ENCODE measurements around the gene EMCN. TPM values are rescaled to one million over a fixed set of nuclear protein-coding genes. Genes with fewer than 3 reads are reported as not detected.

EMCN gene
- polyA plus RNA-seq, 2 of the 4 experiments (the other 2 are of a cell fraction), result not detected

GRCh38 chr4:100557306-100557705 lies 39.5 kb upstream of the EMCN start:
- no peak for ATAC-seq
- no peak for DNase-seq (ENCODE audit: low read depth in 1 of 2, low spot score in 1 of 2)
- Histone ChIP-seq H3K9me3 (no peaks in the 10 kb centered on the region), H3K27ac (no peak overlapping the region), H3K4me1 (no peaks in the 10 kb centered on the region), H3K4me2 (no peak overlapping the region), H3K4me3 (no peak overlapping the region)
- ChIA-PET POLR2A (no interaction called here), CTCF (no interaction called here)
- FAIRE-seq, result no peak
- WGBS (ENCODE audit: missing lambda C conversion rate), result 74% methylated on average over 2 of the region's 2 CpGs
- TF ChIP-seq HOXA7 (CRISPR knock-in tag; IDR thresholded peaks at IDR 0.05), result no peak
- no peak for TF ChIP-seq RFX5 (IDR thresholded peaks at IDR 0.05)
- no peak for TF ChIP-seq CTCF (IDR thresholded peaks at IDR 0.05)
- no peak for TF ChIP-seq ZSCAN20 (CRISPR knock-in tag; IDR thresholded peaks at IDR 0.05)
- TF ChIP-seq BCL3 (IDR thresholded peaks at IDR 0.05), result no peak
- no peak for TF ChIP-seq ZFP36 (IDR thresholded peaks at IDR 0.05; ENCODE audit: borderline replicate concordance, partially characterized antibody)
- TF ChIP-seq REST (IDR thresholded peaks at IDR 0.05), result no peak
- no peak for TF ChIP-seq FOXS1 (CRISPR knock-in tag; IDR thresholded peaks at IDR 0.05)
- no peak for TF ChIP-seq JUNB (IDR thresholded peaks at IDR 0.05)

- no peak overlapping the region for H3K4me2 ChIP-seq
- DNase-seq (ENCODE audit: low read depth in 1 of 2, low spot score in 1 of 2) (no peak), FAIRE-seq (no peak), ATAC-seq (no peak)
- CTCF ChIA-PET, result no interaction called here
- TF ChIP-seq SMC3 (IDR thresholded peaks at IDR 0.05) (no peak), REST (IDR thresholded peaks at IDR 0.05) (no peak), FOSB (CRISPR knock-in tag; IDR thresholded peaks at IDR 0.05) (no peak), TP53 (CRISPR knock-in tag; IDR thresholded peaks at IDR 0.05) (no peak), FOSL2 (IDR thresholded peaks at IDR 0.05) (no peak), FOSL2 (CRISPR knock-in tag; IDR thresholded peaks at IDR 0.05) (no peak), HEYL (CRISPR knock-in tag; IDR thresholded peaks at IDR 0.05) (no peak), FOXS1 (CRISPR knock-in tag; IDR thresholded peaks at IDR 0.05) (no peak), BHLHE40 (IDR thresholded peaks at IDR 0.05; ENCODE audit: low read depth, low read length) (no peak), EHMT2 (IDR thresholded peaks at IDR 0.05; ENCODE audit: low read depth) (no peak)
- H3K9me3 ChIP-seq, result no peaks in the 10 kb centered on the region
- 31% methylated on average over 2 of the region's 2 CpGs for WGBS (ENCODE audit: missing lambda C conversion rate)
- POLR2A ChIA-PET, result no interaction called here
- no peak overlapping the region for H3K27ac ChIP-seq
- no peak overlapping the region for H3K4me3 ChIP-seq
- H3K4me1 ChIP-seq, result no peaks in the 10 kb centered on the region
Measured at GRCh38 chr4:100555611-100556337, 38.0 kb upstream of the EMCN start.

Data from A549 (cell line).